OCI-LY1 (cell line): Measurements from ENCODE around the gene MOCS2.

Experiments used
- CTCF ChIP-seq: fragments of 200-600 bp; sonication (generic), shearing (Covaris generic); IDR thresholded peaks from 2 replicates; pipeline ENCODE4 v1.5.1; 2017; ENCODE audit warnings: mild to moderate bottlenecking, antibody characterized with exemption, low read length, moderate library complexity, mixed read lengths
- EZH2 ChIP-seq: fragments of 200-600 bp; sonication (generic), shearing (Covaris generic); IDR thresholded peaks from 2 replicates; pipeline ENCODE4 v1.8.0; 2017; ENCODE audit warnings: borderline replicate concordance, mixed run types, mild to moderate bottlenecking, antibody characterized with exemption, low read length, moderate library complexity, mixed read lengths

- no peak for TF ChIP-seq EZH2
- TF ChIP-seq CTCF, result no peak
Observed at GRCh38 chr5:53063176-53063575, 46.4 kb downstream of the MOCS2 start.
